Cardiac muscle cell (in vitro differentiated cells and primary cell): ENCODE measurements around the gene PROX1. TPM values are rescaled to one million over a fixed set of nuclear protein-coding genes. Genes with fewer than 3 reads are reported as not detected.

Experiments
- DNase-seq, 2 donors: peaks; one replicate each; pipeline versions ENCODE4 v3.0.0 to v3.0.0-alpha.2; 2010 to 2017; ENCODE audit warnings: low read depth in 1 of 2, low spot score in 1 of 2
- H3K27ac ChIP-seq: fragments of 200-600 bp; sonication (generic); 2 replicates; pipeline ENCODE4 v1.5.1; 2016
- H3K27me3 ChIP-seq: fragments of 200-600 bp; sonication (generic); 2 replicates; pipeline ENCODE4 v1.6.0; 2016; ENCODE audit warnings: control low read depth
- H3K36me3 ChIP-seq: fragments of 200-600 bp; sonication (generic); 2 replicates; pipeline ENCODE4 v1.5.1; 2016; ENCODE audit warnings: control low read depth
- H3K4me1 ChIP-seq: fragments of 200-600 bp; sonication (generic); 2 replicates; pipeline ENCODE4 v1.8.1; 2017; ENCODE audit warnings: low read depth, mild to moderate bottlenecking, mixed run types
- H3K4me3 ChIP-seq: fragments of 200-600 bp; sonication (generic); 2 replicates; pipeline ENCODE4 v1.5.1; 2016; ENCODE audit warnings: mild to moderate bottlenecking
- H3K9me3 ChIP-seq: fragments of 200-600 bp; sonication (generic); 2 replicates; pipeline ENCODE4 v1.5.1; 2017; ENCODE audit warnings: low read depth, mild to moderate bottlenecking, control low read depth
- polyA plus RNA-seq: library from polyadenylated mRNA; unstranded; fragments of >200 nt; fragmentation: Nextera tagmentation; extraction: Ambion mirVana; gene quantifications from 2 replicates; pipeline ENCODE4 v1.2.1, GENCODE V29; 2016
- total RNA-seq: library from RNA; depleted of rRNA; stranded (reverse); fragments of >200 nt; gene quantifications from 2 replicates; pipeline ENCODE4 v1.2.3, GENCODE V29; 2016
- TF ChIP-seq, protein P1 (sequence below): IDR thresholded peaks from 2 replicates; pipeline ENCODE4 v1.5.1; 2012; ENCODE audit warnings: low read depth, mild to moderate bottlenecking, low read length

PROX1 gene
- total and polyA plus RNA-seq, 2 experiments from 2014 or later = 10.1 to 28.7 TPM

DNA sequence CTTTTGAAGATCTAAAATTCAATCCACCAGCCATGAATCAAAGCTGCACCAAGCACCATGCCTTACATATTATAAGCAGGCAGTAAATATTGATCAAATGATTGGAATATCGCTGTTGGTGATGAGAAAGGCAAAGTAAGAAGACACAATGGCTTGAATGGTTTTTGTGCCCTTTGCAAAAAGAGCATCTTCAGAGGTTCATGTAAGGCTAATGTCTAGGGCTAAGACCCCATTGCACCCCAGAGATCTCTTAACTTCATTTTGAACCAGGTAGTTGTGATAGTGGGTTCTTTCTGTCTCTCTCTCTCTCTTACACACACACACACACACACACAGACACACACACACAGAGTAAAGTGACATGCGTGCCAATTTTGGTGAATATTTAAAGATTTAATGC lies 12.0 kb downstream of the PROX1 start:
- Histone ChIP-seq H3K4me3 (no peak overlapping the region), H3K27ac (no peak overlapping the region), H3K4me1 (peaks cover 29% of the 10 kb centered on the region), H3K27me3 (no peaks in the 10 kb centered on the region), H3K36me3 (peaks cover 36% of the 10 kb centered on the region), H3K9me3 (no peaks in the 10 kb centered on the region)
- TF ChIP-seq, protein P1, sequence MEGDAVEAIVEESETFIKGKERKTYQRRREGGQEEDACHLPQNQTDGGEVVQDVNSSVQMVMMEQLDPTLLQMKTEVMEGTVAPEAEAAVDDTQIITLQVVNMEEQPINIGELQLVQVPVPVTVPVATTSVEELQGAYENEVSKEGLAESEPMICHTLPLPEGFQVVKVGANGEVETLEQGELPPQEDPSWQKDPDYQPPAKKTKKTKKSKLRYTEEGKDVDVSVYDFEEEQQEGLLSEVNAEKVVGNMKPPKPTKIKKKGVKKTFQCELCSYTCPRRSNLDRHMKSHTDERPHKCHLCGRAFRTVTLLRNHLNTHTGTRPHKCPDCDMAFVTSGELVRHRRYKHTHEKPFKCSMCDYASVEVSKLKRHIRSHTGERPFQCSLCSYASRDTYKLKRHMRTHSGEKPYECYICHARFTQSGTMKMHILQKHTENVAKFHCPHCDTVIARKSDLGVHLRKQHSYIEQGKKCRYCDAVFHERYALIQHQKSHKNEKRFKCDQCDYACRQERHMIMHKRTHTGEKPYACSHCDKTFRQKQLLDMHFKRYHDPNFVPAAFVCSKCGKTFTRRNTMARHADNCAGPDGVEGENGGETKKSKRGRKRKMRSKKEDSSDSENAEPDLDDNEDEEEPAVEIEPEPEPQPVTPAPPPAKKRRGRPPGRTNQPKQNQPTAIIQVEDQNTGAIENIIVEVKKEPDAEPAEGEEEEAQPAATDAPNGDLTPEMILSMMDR = no peak
- DNase-seq = no peak

DNA sequence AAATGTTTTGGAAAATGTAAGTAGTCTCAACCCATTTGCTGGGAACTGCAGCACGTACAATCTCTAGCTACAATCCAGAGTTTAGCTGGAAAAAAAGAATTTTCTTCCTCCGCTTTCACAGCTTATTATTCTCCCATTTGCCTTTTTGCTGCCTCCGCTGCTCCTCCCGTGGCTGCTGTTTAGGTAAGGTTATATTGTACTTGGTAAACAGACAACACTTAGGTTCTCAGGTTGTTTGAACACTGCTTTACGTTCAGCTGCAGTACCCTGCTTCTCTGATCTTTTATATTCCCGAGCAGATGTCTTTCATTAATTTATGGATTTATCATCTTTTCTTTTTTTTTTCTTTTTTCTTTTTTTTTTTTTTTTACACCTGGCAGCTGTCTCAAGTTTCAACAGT lies 14.3 kb downstream of the PROX1 start:
- TF ChIP-seq, protein P1 = no peak
- no peak overlapping the region for H3K4me3 ChIP-seq
- peaks cover 28% of the 10 kb centered on the region for H3K36me3 ChIP-seq
- no peak for DNase-seq
- H3K9me3 ChIP-seq = no peaks in the 10 kb centered on the region
- H3K4me1 ChIP-seq = peaks cover 36% of the 10 kb centered on the region
- no peaks in the 10 kb centered on the region for H3K27me3 ChIP-seq
- no peak overlapping the region for H3K27ac ChIP-seq

DNA sequence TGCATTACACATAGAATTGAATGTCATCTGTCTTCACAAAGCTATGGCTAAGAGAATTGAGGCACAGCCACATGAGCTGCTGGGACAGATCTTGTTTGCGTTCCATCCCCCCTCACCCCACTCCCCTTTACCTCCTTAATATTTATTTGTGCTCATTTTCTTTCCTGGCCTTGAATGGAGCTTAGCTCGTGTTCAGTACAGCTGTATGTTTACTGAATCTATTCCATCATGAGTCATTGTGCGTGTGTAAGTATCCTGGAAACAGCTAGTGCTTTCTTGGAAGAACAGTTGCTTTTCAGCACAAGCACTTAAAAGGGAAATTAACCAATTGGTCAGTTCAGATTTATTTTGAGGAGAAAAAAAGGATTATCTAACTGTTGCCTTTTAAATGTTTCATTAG lies 14.7 kb downstream of the PROX1 start:
- TF ChIP-seq, protein P1 = no peak
- peak in 1 of 2 donors; percentile 48 for DNase-seq
- H3K36me3 ChIP-seq = peaks cover 25% of the 10 kb centered on the region
- no peaks in the 10 kb centered on the region for H3K9me3 ChIP-seq
- H3K27ac ChIP-seq = peak overlapping the region; percentile 3
- H3K4me1 ChIP-seq = peaks cover 36% of the 10 kb centered on the region
- H3K27me3 ChIP-seq = no peaks in the 10 kb centered on the region
- H3K4me3 ChIP-seq = no peak overlapping the region

- DNase-seq = no peak
- Histone ChIP-seq H3K4me1 (peaks cover 36% of the 10 kb centered on the region), H3K9me3 (no peaks in the 10 kb centered on the region), H3K4me3 (no peak overlapping the region), H3K27ac (no peak overlapping the region), H3K27me3 (no peaks in the 10 kb centered on the region), H3K36me3 (peaks cover 18% of the 10 kb centered on the region)
- TF ChIP-seq, protein P1 = no peak
These were observed 15.5 kb downstream of the PROX1 start for GRCh38 chr1:214003233-214003632.

- H3K27ac ChIP-seq = no peak overlapping the region
- peaks cover 42% of the 10 kb centered on the region for H3K4me1 ChIP-seq
- no peaks in the 10 kb centered on the region for H3K9me3 ChIP-seq
- no peak for DNase-seq
- peaks cover 13% of the 10 kb centered on the region for H3K36me3 ChIP-seq
- TF ChIP-seq, protein P1 = no peak
- H3K27me3 ChIP-seq = no peaks in the 10 kb centered on the region
- no peak overlapping the region for H3K4me3 ChIP-seq
These were observed 16.2 kb downstream of the PROX1 start for GRCh38 chr1:214004014-214004413.

DNA sequence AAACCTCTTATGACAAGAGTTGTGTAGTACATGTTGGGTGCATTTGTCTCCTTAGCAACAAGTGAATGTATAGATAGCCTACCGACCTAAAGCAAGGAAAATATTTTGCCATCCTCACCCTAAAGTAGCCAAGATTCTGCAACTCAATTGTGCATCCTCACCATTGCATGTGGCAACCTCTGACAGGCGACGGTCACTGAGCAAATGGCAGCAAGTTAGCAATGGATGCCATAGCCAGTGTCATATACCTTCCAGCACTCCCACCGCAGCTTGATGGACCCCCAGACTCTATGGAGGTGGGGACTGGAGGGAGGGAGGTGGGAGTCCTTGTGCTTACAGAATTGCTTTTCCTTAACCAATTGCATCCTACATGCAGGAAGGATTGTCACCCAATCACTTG lies 17.0 kb downstream of the PROX1 start:
- H3K27ac ChIP-seq = no peak overlapping the region
- H3K9me3 ChIP-seq = no peaks in the 10 kb centered on the region
- no peak overlapping the region for H3K4me3 ChIP-seq
- no peaks in the 10 kb centered on the region for H3K27me3 ChIP-seq
- H3K4me1 ChIP-seq = peaks cover 50% of the 10 kb centered on the region
- H3K36me3 ChIP-seq = peaks cover 10% of the 10 kb centered on the region
- no peak for DNase-seq
- TF ChIP-seq, protein P1 = no peak
